ENCODE results near the gene SMNDC1.

SMNDC1 gene

DNA sequence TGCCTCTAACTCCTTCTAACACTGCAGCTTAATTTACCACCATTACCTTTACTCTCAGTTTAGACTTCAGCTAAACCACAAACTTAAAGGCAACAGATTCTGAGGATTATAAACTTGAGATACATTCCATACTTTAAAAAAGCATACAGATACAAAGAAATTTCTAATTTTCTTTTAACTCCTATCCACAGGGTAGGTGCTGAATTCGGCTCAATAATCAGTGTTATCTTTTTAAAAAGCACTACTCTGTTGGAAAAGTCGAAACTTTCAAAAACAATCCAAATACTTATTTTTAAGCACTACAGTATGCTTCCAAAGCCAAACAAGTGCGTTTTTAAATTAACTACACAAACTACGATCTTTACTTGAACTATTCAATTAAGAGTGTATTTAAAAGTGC is 1.0 kb downstream of the SMNDC1 start:
- Histone ChIP-seq H3K36me3 (ENCODE audit: control insufficient read depth, insufficient read depth, low read length) (peaks cover 8% of the 10 kb centered on the region), H3K9ac (ENCODE audit: low read length) (peak overlapping the region; percentile 39), H3K4me1 (ENCODE audit: control insufficient read depth, insufficient read depth, low read length) (peaks cover 14% of the 10 kb centered on the region), H3K27ac (ENCODE audit: low read depth, low read length) (no peak overlapping the region), H3K4me3 (ENCODE audit: low read length) (peak overlapping the region; percentile 71), H3K27me3 (ENCODE audit: control insufficient read depth, insufficient read depth, low read length) (no peaks in the 10 kb centered on the region)

DNA sequence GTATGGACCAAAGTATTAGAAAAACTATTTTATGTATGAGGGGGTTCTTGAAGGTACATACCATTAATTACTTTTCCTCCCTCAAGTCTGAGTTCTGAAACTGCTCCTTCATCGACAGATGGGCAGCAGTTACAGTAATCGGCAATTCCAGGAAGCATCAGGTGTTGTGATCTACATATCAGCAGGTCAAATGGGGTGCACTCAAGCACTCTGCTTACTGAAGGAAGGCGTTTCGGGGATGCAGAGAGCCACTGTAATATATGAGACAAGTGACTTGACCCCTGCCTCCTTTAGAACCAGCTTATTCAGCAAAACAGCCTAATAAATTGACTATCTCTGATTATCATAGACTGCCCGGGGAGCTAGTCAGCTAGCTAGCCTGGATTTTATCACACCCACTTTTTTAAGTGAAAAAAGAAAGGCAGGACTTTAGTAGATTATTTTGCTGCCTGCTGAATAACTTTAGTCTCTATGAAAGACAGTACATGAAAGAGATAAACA is 4.2 kb downstream of the SMNDC1 start:
- Histone ChIP-seq H3K36me3 (ENCODE audit: control insufficient read depth, insufficient read depth, low read length) (peaks cover 23% of the 10 kb centered on the region), H3K27ac (ENCODE audit: low read depth, low read length) (no peak overlapping the region), H3K4me3 (ENCODE audit: low read length) (no peak overlapping the region), H3K4me1 (ENCODE audit: control insufficient read depth, insufficient read depth, low read length) (peaks cover 14% of the 10 kb centered on the region), H3K9ac (ENCODE audit: low read length) (no peak overlapping the region), H3K27me3 (ENCODE audit: control insufficient read depth, insufficient read depth, low read length) (no peaks in the 10 kb centered on the region)

DNA sequence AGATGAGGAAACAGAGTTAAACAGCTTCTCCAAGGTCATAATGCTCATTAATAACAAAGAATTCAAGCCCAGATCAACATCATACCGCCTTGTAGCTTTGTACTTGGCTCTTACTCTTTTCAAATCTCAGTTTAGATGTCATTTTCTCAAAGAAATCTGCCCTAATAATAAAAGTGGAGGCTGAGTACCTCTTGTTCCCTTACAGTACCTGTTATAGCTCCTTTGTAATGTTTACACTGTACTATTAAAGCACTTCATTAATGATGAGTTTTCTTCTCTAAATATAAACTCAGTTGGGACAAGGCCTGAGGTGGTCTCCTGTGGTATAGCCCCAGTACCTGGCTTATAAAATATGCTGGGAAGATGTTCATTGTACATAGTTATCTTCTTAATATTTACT is 7.8 kb downstream of the SMNDC1 start:
- Histone ChIP-seq H3K4me1 (ENCODE audit: control insufficient read depth, insufficient read depth, low read length) (peaks cover 6% of the 10 kb centered on the region), H3K9ac (ENCODE audit: low read length) (no peak overlapping the region), H3K36me3 (ENCODE audit: control insufficient read depth, insufficient read depth, low read length) (peaks cover 28% of the 10 kb centered on the region), H3K4me3 (ENCODE audit: low read length) (no peak overlapping the region), H3K27me3 (ENCODE audit: control insufficient read depth, insufficient read depth, low read length) (no peaks in the 10 kb centered on the region), H3K27ac (ENCODE audit: low read depth, low read length) (no peak overlapping the region)

DNA sequence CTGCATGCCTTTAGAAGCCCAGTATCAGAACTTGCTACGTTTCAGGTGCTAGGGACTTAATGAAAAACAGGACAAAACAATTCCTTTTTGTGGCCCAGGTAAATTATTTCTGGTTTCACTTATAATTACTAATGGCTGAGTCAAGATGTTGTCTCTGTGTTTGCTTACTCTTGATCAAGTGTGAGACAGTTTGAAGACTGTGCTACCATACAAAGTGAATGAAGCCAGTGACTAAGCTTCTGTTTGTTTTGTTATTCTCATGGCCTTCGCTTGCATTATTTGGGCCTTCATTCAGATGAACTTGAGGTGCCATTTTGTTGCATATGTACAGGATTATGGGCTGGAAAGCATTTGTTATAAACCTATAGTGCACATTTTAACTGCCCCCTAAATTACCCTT is 17.9 kb downstream of the SMNDC1 start:
- Histone ChIP-seq H3K4me3 (ENCODE audit: low read length) (no peak overlapping the region), H3K9ac (ENCODE audit: low read length) (no peak overlapping the region), H3K27me3 (ENCODE audit: control insufficient read depth, insufficient read depth, low read length) (no peaks in the 10 kb centered on the region), H3K27ac (ENCODE audit: low read depth, low read length) (no peak overlapping the region), H3K36me3 (ENCODE audit: control insufficient read depth, insufficient read depth, low read length) (peaks cover 9% of the 10 kb centered on the region), H3K4me1 (ENCODE audit: control insufficient read depth, insufficient read depth, low read length) (no peaks in the 10 kb centered on the region)

DNA sequence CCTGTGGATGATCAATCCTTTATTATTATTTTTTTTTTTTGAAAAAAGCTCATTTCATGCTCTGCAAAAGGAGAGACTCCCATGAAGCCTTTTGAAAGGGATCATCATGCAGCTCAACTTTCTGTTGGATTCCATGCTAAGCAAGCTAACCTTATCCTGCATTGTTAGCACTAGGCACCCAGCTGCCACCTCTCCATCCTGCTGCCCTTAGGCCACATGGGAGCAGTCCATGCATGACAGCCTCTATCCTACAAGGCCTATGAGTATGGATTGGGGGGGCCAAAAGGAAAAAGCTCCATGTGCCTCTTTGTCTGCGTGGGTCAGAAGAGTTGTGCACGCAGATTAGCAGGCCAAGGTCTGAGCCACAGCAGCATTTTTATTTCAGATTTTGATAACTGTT is 19.2 kb downstream of the SMNDC1 start:
- Histone ChIP-seq H3K27ac (ENCODE audit: low read depth, low read length) (no peak overlapping the region), H3K4me3 (ENCODE audit: low read length) (no peak overlapping the region), H3K9ac (ENCODE audit: low read length) (no peak overlapping the region), H3K36me3 (ENCODE audit: control insufficient read depth, insufficient read depth, low read length) (peaks cover 9% of the 10 kb centered on the region), H3K27me3 (ENCODE audit: control insufficient read depth, insufficient read depth, low read length) (no peaks in the 10 kb centered on the region), H3K4me1 (ENCODE audit: control insufficient read depth, insufficient read depth, low read length) (no peaks in the 10 kb centered on the region)

GRCh38 chr10:110284262-110284661 is 20.5 kb downstream of the SMNDC1 start:
- Histone ChIP-seq H3K27me3 (ENCODE audit: control insufficient read depth, insufficient read depth, low read length) (no peaks in the 10 kb centered on the region), H3K4me3 (ENCODE audit: low read length) (no peak overlapping the region), H3K4me1 (ENCODE audit: control insufficient read depth, insufficient read depth, low read length) (no peaks in the 10 kb centered on the region), H3K9ac (ENCODE audit: low read length) (no peak overlapping the region), H3K27ac (ENCODE audit: low read depth, low read length) (no peak overlapping the region), H3K36me3 (ENCODE audit: control insufficient read depth, insufficient read depth, low read length) (peaks cover 9% of the 10 kb centered on the region)

GRCh38 chr10:110279407-110279986 is 25.2 kb downstream of the SMNDC1 start:
- H3K4me3 ChIP-seq (ENCODE audit: low read length), result no peak overlapping the region
- no peak overlapping the region for H3K27ac ChIP-seq (ENCODE audit: low read depth, low read length)
- no peak overlapping the region for H3K9ac ChIP-seq (ENCODE audit: low read length)
- H3K4me1 ChIP-seq (ENCODE audit: control insufficient read depth, insufficient read depth, low read length), result peaks cover 4% of the 10 kb centered on the region
- H3K27me3 ChIP-seq (ENCODE audit: control insufficient read depth, insufficient read depth, low read length), result no peaks in the 10 kb centered on the region
- no peaks in the 10 kb centered on the region for H3K36me3 ChIP-seq (ENCODE audit: control insufficient read depth, insufficient read depth, low read length)

DNA sequence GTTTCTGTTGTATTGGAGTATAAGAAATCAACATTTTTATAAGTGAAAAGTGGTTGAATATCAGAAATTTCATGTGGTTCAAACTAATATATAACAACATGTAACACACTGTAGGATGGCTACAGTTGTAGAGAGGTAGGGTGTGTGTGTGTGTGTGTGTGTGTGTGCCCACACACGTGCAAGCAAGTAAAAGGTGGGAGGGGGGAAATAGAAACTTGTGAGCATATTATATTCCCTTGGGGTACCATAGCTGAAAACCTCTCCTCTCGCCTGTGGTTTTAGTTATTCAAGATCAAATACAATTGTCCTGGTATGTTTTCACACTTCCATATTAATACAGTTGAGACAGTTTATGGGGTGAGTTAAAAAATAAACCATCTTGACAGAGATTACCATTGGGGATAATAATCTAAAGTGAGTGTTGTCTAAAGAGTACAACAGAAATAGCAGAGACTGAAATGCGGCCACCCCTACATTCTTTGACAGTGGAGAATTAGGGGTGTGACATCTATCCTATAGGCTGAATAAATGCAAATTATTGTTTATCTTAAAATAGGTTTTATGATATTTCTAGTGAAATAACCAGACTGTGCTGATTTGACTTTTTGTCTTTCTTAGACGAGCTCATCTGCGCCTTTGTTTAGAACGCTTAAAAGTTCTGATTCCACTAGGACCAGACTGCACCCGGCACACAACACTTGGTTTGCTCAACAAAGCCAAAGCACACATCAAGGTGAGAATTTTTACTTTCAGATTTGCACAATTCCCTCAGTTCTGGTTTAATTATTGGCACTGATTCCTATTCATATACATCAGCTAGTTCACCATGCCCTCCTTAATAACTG is 25.9 kb downstream of the SMNDC1 start:
- Histone ChIP-seq H3K4me3 (ENCODE audit: low read length) (no peak overlapping the region), H3K27ac (ENCODE audit: low read depth, low read length) (no peak overlapping the region), H3K4me1 (ENCODE audit: control insufficient read depth, insufficient read depth, low read length) (peaks cover 6% of the 10 kb centered on the region), H3K9ac (ENCODE audit: low read length) (no peak overlapping the region), H3K36me3 (ENCODE audit: control insufficient read depth, insufficient read depth, low read length) (no peaks in the 10 kb centered on the region), H3K27me3 (ENCODE audit: control insufficient read depth, insufficient read depth, low read length) (no peaks in the 10 kb centered on the region)

DNA sequence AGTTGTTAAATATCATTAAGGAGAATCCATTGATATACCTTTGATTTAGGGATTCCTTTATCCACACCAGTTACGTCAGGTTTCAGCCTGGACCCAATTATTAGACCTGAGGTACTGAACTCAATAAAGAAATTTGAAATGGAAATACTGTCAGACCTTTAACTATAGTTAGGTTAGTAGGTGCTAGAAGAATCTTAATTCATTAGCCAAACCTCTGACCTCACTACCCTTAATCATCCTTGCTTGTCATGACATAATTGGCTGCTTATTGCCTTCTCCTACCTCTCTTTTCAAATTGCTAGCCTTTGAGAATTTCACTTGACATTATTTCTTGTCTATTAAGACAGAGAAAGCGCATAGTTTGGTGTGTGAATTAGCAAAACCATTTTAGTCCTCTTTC is 27.1 kb downstream of the SMNDC1 start:
- no peak overlapping the region for H3K4me3 ChIP-seq (ENCODE audit: low read length)
- no peaks in the 10 kb centered on the region for H3K27me3 ChIP-seq (ENCODE audit: control insufficient read depth, insufficient read depth, low read length)
- H3K9ac ChIP-seq (ENCODE audit: low read length), result no peak overlapping the region
- peaks cover 12% of the 10 kb centered on the region for H3K4me1 ChIP-seq (ENCODE audit: control insufficient read depth, insufficient read depth, low read length)
- no peak overlapping the region for H3K27ac ChIP-seq (ENCODE audit: low read depth, low read length)
- no peaks in the 10 kb centered on the region for H3K36me3 ChIP-seq (ENCODE audit: control insufficient read depth, insufficient read depth, low read length)

- peaks cover 12% of the 10 kb centered on the region for H3K4me1 ChIP-seq (ENCODE audit: control insufficient read depth, insufficient read depth, low read length)
- no peaks in the 10 kb centered on the region for H3K27me3 ChIP-seq (ENCODE audit: control insufficient read depth, insufficient read depth, low read length)
- H3K27ac ChIP-seq (ENCODE audit: low read depth, low read length), result no peak overlapping the region
- H3K4me3 ChIP-seq (ENCODE audit: low read length), result no peak overlapping the region
- no peak overlapping the region for H3K9ac ChIP-seq (ENCODE audit: low read length)
- H3K36me3 ChIP-seq (ENCODE audit: control insufficient read depth, insufficient read depth, low read length), result no peaks in the 10 kb centered on the region
Measured at GRCh38 chr10:110276603-110277002, 28.1 kb downstream of the SMNDC1 start.

DNA sequence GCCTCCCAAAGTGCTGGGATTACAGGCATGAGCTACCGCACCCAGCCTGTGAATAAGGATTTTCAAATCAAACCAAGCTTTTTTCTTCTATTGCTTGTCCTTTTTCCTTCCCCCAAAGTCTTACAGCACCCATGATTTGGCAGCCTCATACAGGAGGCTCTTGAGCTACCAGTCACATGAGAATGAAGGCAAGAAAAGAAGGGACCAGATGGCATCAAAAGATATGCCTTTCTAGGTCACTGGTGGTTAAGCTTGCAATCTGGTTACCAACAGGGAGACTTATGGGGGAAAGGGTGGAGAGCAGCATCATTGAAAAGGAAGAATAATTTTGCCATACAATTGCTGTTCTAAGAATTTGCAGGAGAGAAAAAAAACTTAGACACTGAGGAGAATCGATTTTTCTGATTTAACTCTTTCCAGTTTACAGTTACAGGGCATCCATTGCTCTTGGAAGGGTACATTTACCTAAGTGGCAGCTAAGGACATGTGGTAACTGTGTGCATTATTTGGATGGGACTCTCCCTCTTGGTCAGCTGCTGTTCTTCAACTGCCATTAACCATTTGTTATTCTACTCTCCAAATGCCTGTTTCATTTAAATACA is 29.5 kb downstream of the SMNDC1 start:
- Histone ChIP-seq H3K4me1 (ENCODE audit: control insufficient read depth, insufficient read depth, low read length) (peaks cover 12% of the 10 kb centered on the region), H3K27ac (ENCODE audit: low read depth, low read length) (no peak overlapping the region), H3K4me3 (ENCODE audit: low read length) (no peak overlapping the region), H3K27me3 (ENCODE audit: control insufficient read depth, insufficient read depth, low read length) (no peaks in the 10 kb centered on the region), H3K9ac (ENCODE audit: low read length) (no peak overlapping the region), H3K36me3 (ENCODE audit: control insufficient read depth, insufficient read depth, low read length) (no peaks in the 10 kb centered on the region)

DNA sequence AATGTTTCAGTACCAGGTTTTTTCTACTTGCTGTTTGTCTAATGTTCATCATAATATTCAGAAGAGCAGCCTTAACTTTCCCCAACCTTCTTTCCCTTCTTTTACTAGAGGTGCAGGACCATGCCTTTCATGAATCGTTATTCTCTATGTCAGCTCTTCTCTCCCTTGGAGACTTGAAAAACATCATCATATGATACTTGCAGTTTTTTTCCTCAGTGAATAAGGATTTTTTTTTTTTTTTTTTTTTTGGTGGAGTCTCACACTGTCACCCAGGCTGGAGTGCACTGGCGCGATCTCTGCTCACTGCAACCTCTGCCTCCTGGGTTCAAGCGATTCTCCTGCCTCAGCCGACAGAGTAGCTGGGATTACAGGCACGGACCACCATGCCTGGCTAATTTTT is 30.1 kb downstream of the SMNDC1 start:
- peaks cover 18% of the 10 kb centered on the region for H3K4me1 ChIP-seq (ENCODE audit: control insufficient read depth, insufficient read depth, low read length)
- H3K4me3 ChIP-seq (ENCODE audit: low read length), result no peak overlapping the region
- H3K27ac ChIP-seq (ENCODE audit: low read depth, low read length), result peak overlapping the region; percentile 15
- H3K9ac ChIP-seq (ENCODE audit: low read length), result no peak overlapping the region
- no peaks in the 10 kb centered on the region for H3K27me3 ChIP-seq (ENCODE audit: control insufficient read depth, insufficient read depth, low read length)
- no peaks in the 10 kb centered on the region for H3K36me3 ChIP-seq (ENCODE audit: control insufficient read depth, insufficient read depth, low read length)

Measured in rectal smooth muscle tissue (tissue), 1 donor.